ENCODE results near the gene DDIT3.
"Not testable (repeated sequence)": the region's sequence is repeated elsewhere in the genome, so short reads cannot be mapped to it uniquely, and the experiment has no call there.

DDIT3 gene, protein sequence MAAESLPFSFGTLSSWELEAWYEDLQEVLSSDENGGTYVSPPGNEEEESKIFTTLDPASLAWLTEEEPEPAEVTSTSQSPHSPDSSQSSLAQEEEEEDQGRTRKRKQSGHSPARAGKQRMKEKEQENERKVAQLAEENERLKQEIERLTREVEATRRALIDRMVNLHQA

DNA sequence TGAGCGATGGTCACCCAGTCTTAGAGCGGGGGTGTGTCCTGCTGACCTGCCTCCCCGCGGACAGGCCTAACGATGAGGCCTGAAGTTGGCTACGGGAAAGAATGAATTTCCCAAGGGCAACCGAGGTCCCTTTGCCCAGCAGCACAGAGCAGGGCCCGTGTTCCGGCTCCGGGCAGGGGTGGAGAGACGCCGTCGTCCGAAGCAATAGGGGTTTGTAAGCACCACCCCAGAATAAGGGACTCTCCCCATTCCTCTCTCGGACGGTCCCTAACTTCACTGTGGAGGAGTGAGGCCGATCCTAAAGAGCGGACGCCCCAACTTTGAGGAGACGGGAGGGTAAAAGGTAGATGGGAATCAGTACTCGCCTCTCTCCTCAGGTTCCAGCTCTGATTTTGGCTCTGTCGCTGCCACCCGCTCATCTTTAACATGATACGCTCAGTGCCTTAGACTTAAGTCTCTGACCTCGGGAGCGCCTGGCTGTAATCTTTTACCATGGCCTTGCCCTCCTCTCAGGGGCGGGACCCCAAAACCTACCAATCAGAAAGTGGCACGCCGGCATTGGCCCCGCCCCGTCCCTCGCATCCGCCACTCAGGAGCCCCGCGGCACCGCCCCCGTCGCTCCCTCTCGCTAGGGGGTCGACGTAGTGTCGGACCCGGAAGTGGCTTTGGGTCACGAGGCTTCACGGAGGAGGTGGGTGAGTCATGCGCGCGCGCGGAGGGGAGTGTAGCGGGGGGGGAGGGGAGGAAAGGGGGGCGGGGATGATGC, at the start of gene DDIT3:
TSS of gene DDIT3 (minus strand) at position 462 of the 766 bp plus-strand sequence. CDS start 3,108 bp downstream, outside the sequence.
- DNase-seq: peak; percentile 99

DNA sequence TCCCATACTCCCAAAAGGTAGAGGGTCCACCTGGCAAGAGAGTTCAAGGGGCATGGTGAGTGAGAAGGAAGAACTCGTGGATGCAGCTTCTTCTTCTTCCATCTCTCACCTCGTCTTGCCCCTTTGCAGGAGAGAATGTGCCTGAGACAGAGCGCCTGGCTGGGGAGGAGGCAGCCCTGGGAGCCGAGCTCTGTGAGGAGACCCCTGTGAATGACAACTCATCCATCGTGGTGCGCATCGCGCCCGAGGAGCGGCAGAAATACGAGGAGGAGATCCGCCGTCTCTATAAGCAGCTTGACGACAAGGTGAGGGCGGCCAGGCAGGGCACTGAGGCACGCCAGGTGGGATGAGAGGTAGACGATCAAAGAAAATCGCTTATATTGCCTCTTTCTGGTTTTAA, 49.5 kb upstream of the DDIT3 start:
- DNase-seq: no peak

GRCh38 chr12:57568838-57569237, 48.5 kb upstream of the DDIT3 start:
- DNase-seq: no peak

DNA sequence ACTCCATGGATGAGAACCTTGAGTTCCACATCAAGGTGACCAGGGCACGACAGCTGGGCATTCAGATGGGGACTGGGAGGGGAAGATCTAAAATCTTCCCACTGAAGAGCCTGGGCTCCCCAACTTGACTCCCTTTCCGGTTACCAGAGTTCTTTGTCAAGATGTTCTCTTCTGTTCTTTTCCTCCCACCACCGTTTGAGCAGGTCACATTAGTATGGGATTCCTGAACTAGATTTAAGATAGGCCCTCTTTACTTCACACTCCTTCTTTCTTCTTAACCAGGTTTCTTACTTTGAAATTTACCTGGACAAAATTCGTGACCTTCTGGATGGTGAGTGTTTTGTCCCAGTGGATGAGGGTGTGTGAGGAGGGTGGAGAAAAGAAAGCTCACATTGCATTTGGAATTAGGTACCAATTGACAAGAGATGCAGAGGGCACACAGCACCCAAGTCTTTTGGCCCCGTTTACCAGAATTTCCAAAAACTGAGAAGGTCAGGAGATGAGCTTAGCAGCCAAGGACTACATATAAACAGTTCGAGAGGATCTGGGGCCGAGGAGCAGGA, 43.9 kb upstream of the DDIT3 start:
- DNase-seq: no peak

- no peak for DNase-seq
These were observed 43.0 kb upstream of the DDIT3 start for GRCh38 chr12:57563358-57563757.

DNA sequence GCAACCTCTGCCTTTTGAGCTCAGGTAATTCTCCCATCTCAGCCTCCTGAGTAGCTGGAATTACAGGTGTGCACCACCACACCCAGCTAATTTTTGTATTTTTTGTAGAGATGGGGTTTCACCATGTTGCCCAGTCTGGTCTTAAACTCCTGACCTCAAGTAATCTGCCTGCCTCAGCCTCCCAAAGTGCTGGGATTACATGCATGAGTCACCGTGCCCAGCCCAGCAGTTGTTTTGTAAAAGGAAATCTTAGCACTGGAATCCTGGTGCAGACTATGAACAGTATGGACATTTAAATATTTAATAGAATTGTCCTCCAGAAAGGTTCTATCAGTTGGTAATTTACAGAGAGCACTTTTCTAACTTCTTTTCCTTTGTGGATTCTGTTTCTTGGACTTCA, 40.8 kb upstream of the DDIT3 start:
- DNase-seq: not testable (repeated sequence)

GRCh38 chr12:57560516-57560915, 40.2 kb upstream of the DDIT3 start:
- DNase-seq: no peak

DNA sequence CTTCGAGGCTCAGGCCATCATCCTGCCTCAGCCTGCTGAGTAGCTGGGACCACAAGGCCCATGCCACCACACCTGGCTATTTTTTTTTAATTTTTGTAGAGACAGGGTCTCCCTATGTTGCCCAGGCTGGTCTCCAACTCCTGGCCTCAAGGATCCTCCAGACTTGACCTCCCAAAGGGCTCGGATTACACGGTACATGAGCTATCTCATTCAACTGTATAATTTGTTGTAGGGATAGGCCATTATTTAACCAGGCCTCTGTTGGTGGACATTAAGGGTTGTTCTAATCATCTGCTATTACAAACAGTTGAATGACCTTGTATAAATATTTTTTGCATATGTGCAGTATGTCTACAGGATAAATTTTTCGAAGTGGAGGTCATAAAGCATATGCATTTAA, 38.5 kb upstream of the DDIT3 start:
- DNase-seq: no peak

DNA sequence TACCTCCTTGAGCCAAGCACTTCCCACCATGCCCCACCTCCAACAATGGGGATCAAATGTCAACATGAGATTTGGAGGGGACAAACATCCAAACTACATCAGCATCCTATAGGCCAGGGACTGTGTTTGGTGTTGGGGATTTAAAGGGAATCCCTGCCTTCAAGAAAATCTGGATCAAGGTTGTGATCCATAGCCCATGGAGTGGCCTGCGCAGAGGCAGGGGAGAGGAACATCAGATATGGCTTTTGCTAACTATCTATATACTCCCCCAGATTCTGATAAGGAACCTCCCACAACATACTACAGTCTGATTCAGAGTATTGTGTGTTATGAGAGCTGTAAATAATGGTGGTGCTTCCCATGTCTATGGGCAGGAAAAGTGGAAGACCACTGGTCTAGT, 34.6 kb upstream of the DDIT3 start:
- no peak for DNase-seq

DNA sequence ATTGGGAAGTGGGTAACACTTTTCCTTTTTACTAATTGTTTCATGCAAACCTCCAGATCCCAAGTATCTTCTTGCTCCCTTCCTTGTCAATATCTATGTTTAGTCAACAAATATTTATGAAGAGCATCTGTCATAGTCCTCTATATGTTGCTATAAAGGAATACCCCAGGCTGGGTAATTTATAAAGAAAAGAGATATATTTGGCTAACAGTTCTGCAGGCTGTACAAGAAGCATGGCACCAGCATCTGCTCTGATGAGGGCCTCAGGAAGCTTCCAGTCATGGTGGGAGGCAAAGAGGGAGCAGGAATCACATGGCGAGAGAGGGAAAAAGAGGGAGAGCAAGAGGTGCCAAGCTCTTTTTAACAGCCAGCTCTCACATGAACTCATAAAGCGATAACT, 34.1 kb upstream of the DDIT3 start:
- no peak for DNase-seq

DNA sequence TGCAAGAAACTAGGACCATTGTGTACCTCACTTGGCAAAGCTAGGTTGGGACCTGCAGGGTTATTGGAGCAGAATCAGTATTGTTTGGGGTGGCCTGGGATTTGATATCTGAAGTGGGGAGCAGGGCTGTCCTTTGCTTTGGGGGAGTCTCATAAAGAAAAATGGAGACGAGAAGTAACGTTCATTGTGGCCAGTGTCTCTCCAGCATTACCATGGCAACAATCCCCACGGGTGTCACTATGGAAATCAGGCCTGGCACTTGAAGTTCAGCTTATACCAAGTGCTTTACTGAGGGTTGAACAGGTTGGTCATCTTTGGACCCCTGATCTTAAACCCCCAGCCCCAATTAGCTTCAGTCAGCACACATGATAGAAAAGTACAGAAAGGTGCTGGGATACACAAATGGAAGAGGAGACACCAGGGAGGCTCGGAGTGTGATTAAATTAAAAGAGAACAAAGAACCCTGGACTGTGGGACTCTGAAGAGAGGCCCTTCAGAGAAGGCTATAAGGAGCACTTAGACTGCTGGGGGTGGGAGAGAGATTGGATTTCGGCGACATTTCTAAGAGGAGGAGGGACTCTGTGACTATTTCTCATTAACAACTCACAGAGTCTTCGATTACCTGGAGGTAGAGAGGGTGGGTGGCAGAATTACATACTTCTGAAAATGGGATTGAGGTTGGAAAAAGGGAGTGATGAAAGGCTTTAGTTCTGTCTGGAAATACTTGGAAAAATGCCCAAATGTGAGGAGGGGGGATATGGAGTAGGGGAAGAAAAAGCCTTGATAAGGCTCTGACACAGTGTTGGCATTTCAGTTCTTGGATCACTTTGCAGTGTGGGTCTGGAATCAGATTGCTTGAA, 33.3 kb upstream of the DDIT3 start:
- no peak for DNase-seq

GRCh38 chr12:57552835-57553313, 32.6 kb upstream of the DDIT3 start:
- no peak for DNase-seq

- no peak for DNase-seq
These were observed 32.0 kb upstream of the DDIT3 start for GRCh38 chr12:57552306-57552651.

GRCh38 chr12:57551637-57552305, 31.5 kb upstream of the DDIT3 start:
- DNase-seq: no peak

- no peak for DNase-seq
These were observed 30.6 kb upstream of the DDIT3 start for GRCh38 chr12:57550641-57551549.

DNA sequence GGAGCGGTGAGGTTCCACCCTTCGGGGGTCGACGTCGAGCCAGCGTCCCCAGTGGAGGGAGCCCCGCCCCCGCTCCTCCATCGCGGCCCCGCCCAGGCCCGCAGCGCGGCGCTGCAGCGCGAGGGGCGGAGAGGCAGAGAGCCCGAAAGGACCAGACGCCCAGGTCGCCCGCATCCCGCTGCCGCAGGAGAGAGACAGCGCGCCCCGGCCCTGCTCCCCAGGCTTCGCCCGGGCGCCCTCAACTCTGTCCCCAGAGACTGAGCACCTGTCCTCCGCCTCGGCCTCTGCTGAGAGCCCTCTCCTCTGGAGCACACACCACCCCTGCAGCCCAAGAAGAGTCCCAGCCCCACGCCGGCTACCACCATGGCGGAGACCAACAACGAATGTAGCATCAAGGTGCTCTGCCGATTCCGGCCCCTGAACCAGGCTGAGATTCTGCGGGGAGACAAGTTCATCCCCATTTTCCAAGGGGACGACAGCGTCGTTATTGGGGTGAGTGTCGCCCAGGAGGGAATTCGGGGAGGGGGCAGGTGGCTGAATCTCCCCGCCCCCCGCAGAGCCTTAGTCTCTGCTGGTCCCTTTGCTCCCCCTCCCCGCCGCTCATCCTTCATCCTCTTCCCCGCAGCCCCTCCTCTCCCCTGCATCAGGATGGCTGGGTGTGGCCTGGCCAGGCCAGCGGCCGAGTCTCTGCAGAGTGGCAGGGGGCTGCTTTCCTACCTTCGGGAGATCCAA, 29.8 kb upstream of the DDIT3 start, which contains the start of gene KIF5A:
TSS of gene KIF5A (plus strand) at position 136 of the 732 bp plus-strand sequence. CDS start at position 364, 228 bp downstream.
- DNase-seq: peak; percentile 65

DNA sequence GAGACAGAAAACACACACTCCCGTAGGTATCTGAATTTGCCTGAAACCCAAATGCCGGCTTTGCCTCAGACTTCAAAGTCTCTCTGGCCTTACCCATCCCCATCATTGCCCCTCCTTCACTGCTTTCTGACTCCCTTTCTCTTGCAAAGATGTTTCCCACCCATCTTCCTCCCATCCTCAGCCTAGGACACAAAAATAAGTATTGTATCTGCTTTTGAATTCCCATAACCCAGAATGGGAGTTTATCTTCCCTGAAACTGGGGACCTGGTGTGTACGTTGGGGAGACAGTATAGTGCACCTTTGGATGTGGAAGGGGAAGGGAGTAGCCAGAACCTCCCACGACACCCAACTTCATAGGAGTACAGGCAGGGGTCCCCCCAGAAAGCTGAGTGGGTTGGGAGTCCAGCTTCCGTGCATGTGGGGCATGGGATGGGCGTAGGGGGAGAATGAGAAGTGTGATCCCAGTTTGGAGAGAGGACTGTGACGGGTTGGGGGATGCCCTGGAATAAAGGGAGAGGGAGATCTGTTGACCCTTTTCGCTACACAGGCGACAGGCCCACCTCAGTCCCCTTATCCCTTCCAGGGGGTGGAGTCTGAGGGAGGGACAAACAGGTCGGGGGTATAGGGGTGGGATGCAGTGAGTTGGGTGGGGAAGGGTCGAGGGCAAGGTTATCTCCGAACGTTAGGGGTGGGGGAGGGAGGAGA, 29.0 kb upstream of the DDIT3 start:
- DNase-seq: no peak

DNA sequence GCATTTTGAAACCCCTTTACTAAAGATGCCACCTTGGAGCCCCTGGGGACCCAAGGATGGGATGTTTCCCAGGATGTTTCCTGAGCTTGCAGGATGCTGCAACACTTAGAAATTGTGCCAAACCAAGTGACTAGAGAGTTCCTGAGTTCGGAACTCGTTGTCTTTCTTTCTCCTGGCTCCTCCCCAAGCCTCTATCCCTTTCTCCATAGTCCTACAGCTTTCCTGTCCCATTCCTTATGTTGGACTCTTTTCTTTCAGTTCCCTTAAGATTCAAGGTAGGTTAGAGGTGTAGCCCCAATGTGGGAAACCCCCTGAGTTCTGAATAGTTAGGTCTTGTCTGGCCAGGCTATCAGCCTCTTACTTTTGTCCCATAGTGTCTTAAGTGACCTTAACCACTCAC, 28.2 kb upstream of the DDIT3 start:
- no peak for DNase-seq

GRCh38 chr12:57548013-57548315, 27.6 kb upstream of the DDIT3 start:
- DNase-seq: no peak

DNA sequence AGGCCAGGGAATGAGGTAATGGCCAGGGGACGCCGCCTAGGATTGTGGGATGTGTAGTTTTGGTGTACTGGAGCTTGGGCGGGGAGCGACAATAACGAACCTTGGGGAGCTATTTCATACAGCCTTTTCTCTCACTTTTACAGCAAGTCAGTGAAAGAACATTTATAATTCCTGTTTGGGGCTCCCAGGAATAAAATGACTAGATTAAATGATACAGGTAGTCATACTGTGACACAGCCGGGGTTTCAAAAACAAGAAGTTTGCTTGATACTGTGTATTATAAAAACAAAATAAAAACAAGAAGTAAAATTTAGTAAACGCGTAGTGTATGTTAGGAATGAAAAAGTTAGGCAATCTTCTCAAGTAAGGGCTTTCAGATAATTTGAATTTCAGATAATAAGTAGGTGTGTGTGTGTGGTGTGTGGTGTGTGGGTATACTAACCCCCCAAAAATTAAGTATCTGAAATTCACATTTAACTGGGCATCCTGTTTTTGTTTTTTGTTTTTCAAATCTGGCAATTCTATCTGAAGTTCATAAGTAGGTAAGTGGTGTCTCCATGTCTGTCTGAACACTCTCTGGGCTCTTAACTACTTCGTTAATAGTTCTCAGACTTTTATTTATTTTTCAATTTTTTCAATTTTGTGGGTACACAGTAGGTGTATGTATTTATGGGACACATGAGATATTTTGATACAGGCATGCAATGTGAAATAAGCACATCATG, 27.1 kb upstream of the DDIT3 start:
- no peak for DNase-seq

Measured in activated CD4-positive, CD25-positive, alpha-beta regulatory T cell treated with anti-CD3 and anti-CD28 coated beads, Interleukin-2, amount 50 U/mL, for 72 hours (primary cell).